ENCODE data around the gene ZMIZ2. TPM values are rescaled to one million over a fixed set of nuclear protein-coding genes. Genes with fewer than 3 reads are reported as not detected.

ZMIZ2 gene
- total RNA-seq, 1 experiment from 2014 or later, result 91.3 TPM

DNA sequence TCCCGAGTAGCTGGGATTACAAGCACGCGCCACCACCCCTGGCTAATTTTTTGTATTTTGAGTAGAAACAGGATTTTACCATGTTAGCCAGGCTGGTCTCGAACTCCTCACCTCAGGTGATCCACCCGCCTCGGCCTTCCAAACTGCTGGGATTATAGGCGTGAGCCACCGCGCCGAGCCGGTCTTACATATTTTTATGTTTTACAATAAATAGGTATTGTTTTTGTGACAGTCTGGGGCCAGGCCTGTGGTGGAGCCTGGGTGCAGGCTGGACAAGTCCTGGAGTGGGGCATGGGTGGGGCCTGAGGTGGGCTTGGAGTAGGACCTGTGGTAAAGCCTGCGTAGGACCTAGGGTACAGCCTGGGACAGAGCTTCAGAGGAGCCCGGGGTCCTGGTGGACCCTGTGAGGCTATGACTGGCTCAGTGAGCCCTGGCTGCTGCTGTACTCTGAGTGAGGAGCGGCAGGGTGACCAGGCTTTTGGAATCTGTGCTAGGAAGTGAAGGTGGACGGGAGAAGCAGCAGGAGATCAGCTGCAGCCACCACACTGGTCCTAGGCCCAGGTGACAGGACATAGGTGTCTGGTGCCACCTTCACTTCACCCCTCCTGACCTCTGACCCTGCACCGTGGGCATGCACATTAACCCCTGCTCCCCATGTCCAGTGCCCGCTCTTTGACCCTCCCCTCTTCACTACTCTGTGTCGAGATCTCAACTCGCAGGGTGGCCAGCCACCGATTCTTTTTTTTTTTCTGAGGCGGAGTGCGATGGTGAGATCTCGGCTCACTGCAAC, 9.6 kb upstream of the ZMIZ2 start:
- H3K9me2 ChIP-seq (ENCODE audit: insufficient read depth), result no peaks in the 10 kb centered on the region
- CTCF ChIA-PET, result no interaction called here
- H2AFZ ChIP-seq (ENCODE audit: low read depth, low read length, poor library complexity, severe bottlenecking), result no peak overlapping the region
- H3K27me3 ChIP-seq (ENCODE audit: insufficient read depth, low read length), result no peaks in the 10 kb centered on the region
- no peaks in the 10 kb centered on the region for H3K9me3 ChIP-seq (ENCODE audit: control insufficient read depth in 1 of 2, insufficient read depth in 1 of 2, low read depth in 1 of 2, low read length in 2 of 2)
- H3K4me2 ChIP-seq (ENCODE audit: low read length), result no peak overlapping the region
- H3K9ac ChIP-seq (ENCODE audit: low read length), result no peak overlapping the region
- H4K20me1 ChIP-seq (ENCODE audit: insufficient read depth), result no peaks in the 10 kb centered on the region
- peaks cover 19 to 40% of the 10 kb centered on the region in 2 experiments for H3K4me1 ChIP-seq (ENCODE audit: control insufficient read depth in 1 of 2, insufficient read depth in 2 of 2, low read length in 2 of 2)
- no peak overlapping the region for H3K4me3 ChIP-seq (replicated peaks in 1 of 2; ENCODE audit: low read depth in 1 of 2, low read length in 2 of 2)
- no peaks in the 10 kb centered on the region for H3K36me3 ChIP-seq (ENCODE audit: control insufficient read depth in 1 of 2, insufficient read depth in 2 of 2, low read length in 2 of 2)
- no peak overlapping the region for H3K27ac ChIP-seq (ENCODE audit: low read depth, low read length)
- DNase-seq (ENCODE audit: low read depth, low spot score), result no peak
- POLR2A ChIA-PET, result no interaction called here
- intact Hi-C loops (cut with micrococcal nuclease), result no loop called here
- no peaks in the 10 kb centered on the region for H3K79me2 ChIP-seq (ENCODE audit: insufficient read depth, low read length)
- no peak for TF ChIP-seq FOSL1 (IDR thresholded peaks at IDR 0.05; ENCODE audit: low read depth)
- TF ChIP-seq ZBTB33 (IDR thresholded peaks at IDR 0.05; ENCODE audit: extremely low read depth, insufficient replicate concordance, low read length), result no peak
- no peak for TF ChIP-seq EZH2 (IDR thresholded peaks at IDR 0.05)
- TF ChIP-seq SP1 (IDR thresholded peaks at IDR 0.05; ENCODE audit: low read depth), result no peak
- no peak for TF ChIP-seq EZH2phosphoT487 (IDR thresholded peaks at IDR 0.05; ENCODE audit: borderline replicate concordance)
- TF ChIP-seq ZNF274 (IDR thresholded peaks at IDR 0.05; ENCODE audit: low read depth, low read length), result no peak
- no peak for TF ChIP-seq POLR2AphosphoS5 (IDR thresholded peaks at IDR 0.05; ENCODE audit: low read depth, low read length)
- no peak for TF ChIP-seq SIN3A (IDR thresholded peaks at IDR 0.05; ENCODE audit: low read depth)
- TF ChIP-seq ZFX (IDR thresholded peaks at IDR 0.05), result no peak
- no peak for TF ChIP-seq JUND (IDR thresholded peaks at IDR 0.05)
- TF ChIP-seq CTCF (IDR thresholded peaks at IDR 0.05 in 2 of 3, conservative IDR thresholded peaks at IDR 0.05 in 1 of 3; ENCODE audit: borderline replicate concordance in 1 of 3, insufficient read depth in 1 of 3, low read depth in 2 of 3, low read length in 2 of 3), result no peak
- TF ChIP-seq ATF3 (IDR thresholded peaks at IDR 0.05), result no peak
- TF ChIP-seq CEBPB (IDR thresholded peaks at IDR 0.05; ENCODE audit: low read depth), result no peak
- TF ChIP-seq YY1 (IDR thresholded peaks at IDR 0.05; ENCODE audit: extremely low read depth, insufficient replicate concordance, low read depth, low read length), result no peak
- no peak for TF ChIP-seq RAD21 (IDR thresholded peaks at IDR 0.05; ENCODE audit: low read depth)
- TF ChIP-seq SRF (IDR thresholded peaks at IDR 0.05; ENCODE audit: low read depth), result no peak
- no peak for TF ChIP-seq REST (IDR thresholded peaks at IDR 0.05; ENCODE audit: low read depth)
- TF ChIP-seq ELF1 (IDR thresholded peaks at IDR 0.05; ENCODE audit: borderline replicate concordance, low read depth), result no peak
- no TSS peak for BruUV-seq (replicated peaks)
- RAD21 ChIA-PET (ENCODE audit: low non-redundant PET in 1 of 2, low total read pairs in 2 of 2, uncharacterized antibody in 2 of 2, unreplicated experiment in 2 of 2), result interaction anchor here in 1 of 2 experiments (0.7 kb wide), 1 partner anchor 32 kb away, joined by 3 read pairs; no protein-coding TSS in a partner anchor
- no peak for ATAC-seq

Data from HCT116 (cell line).